IMR-90 (cell line): ENCODE measurements around the gene DEUP1. TPM values are rescaled to one million over a fixed set of nuclear protein-coding genes. Genes with fewer than 3 reads are reported as not detected.

Source experiments
- ATAC-seq: fragments of 200-7000 bp; cut with Tn5 transposase; 2 replicates; pipeline ENCODE4 v1.9.1; 2020; ENCODE audit warnings: low read depth, mild to moderate bottlenecking, moderate library complexity
- BruUV-seq: library from RNA; stranded (reverse); fragments of 400-500 nt; replicated peaks from 2 replicates; lab custom pipeline; 2021; lab: Mats Ljungman, UMichigan
- CTCF ChIA-PET: fragments of 300-600 bp; formaldehyde crosslinking; extraction: SDS; loops from one replicate; lab custom pipeline; 2021; ENCODE audit warnings: antibody characterized with exemption; lab: Yijun Ruan, JAX
- POLR2A ChIA-PET: fragments of 300-600 bp; sonication (Branson Sonifier 250); formaldehyde crosslinking; loops from one replicate; lab custom pipeline; 2022; ENCODE audit warnings: antibody characterized with exemption; ENCODE audit not compliant: unreplicated experiment; lab: Charles Lee
- DNase-seq: peaks from one replicate; pipeline ENCODE4 v3.0.0; 2013
- H2AFZ ChIP-seq: replicated peaks from 2 replicates; pipeline ENCODE3; 2013; ENCODE audit warnings: low read length, mild to moderate bottlenecking; ENCODE audit not compliant: poor library complexity
- H2AK5ac ChIP-seq: 2 replicates; pipeline ENCODE4 v1.6.1; 2013; ENCODE audit warnings: low read depth, low read length, inconsistent platforms
- H2AK9ac ChIP-seq: replicated peaks from 2 replicates; pipeline ENCODE3; 2013; ENCODE audit warnings: mild to moderate bottlenecking, low read depth, low read length, moderate library complexity; ENCODE audit not compliant: poor library complexity
- H2BK120ac ChIP-seq: 2 replicates; pipeline ENCODE4 v1.6.1; 2013; ENCODE audit warnings: low read depth, low read length, inconsistent platforms
- H2BK15ac ChIP-seq: 3 replicates; pipeline ENCODE4 v1.6.1; 2013; ENCODE audit warnings: low read depth, low read length, inconsistent platforms
- H2BK20ac ChIP-seq: 2 replicates; pipeline ENCODE4 v1.6.1; 2013; ENCODE audit warnings: low read depth, mild to moderate bottlenecking, inconsistent platforms, low read length, moderate library complexity
- H2BK5ac ChIP-seq: 2 replicates; pipeline ENCODE4 v1.6.1; 2013; ENCODE audit warnings: mild to moderate bottlenecking, low read depth, low read length, inconsistent platforms; ENCODE audit not compliant: poor library complexity, severe bottlenecking
- H3K14ac ChIP-seq: replicated peaks from 2 replicates; pipeline ENCODE4 v1.6.1; 2013; ENCODE audit warnings: low read depth, low read length, inconsistent platforms
- H3K18ac ChIP-seq: 2 replicates; pipeline ENCODE4 v1.6.1; 2013; ENCODE audit warnings: low read depth, low read length, control low read depth
- H3K23ac ChIP-seq: 2 replicates; pipeline ENCODE4 v1.6.1; 2013; ENCODE audit warnings: low read depth, low read length, inconsistent platforms
- H3K27ac ChIP-seq: 2 replicates; pipeline ENCODE4 v1.5.1; 2013; ENCODE audit warnings: mild to moderate bottlenecking, control low read depth, low read length; ENCODE audit not compliant: insufficient read depth
- H3K27me3 ChIP-seq: 2 replicates; pipeline ENCODE4 v1.6.1; 2013; ENCODE audit warnings: low read length; ENCODE audit not compliant: control insufficient read depth, insufficient read depth
- H3K36me3 ChIP-seq: 2 replicates; pipeline ENCODE4 v1.6.1; 2013; ENCODE audit warnings: low read length, mixed read lengths; ENCODE audit not compliant: control insufficient read depth, insufficient read depth
- H3K4ac ChIP-seq: 2 replicates; pipeline ENCODE4 v1.6.1; 2013; ENCODE audit warnings: low read depth, low read length, inconsistent platforms
- H3K4me1 ChIP-seq: 2 replicates; pipeline ENCODE4 v1.6.1; 2013; ENCODE audit warnings: low read length, mixed read lengths; ENCODE audit not compliant: control insufficient read depth, insufficient read depth
- H3K4me2 ChIP-seq: 2 replicates; pipeline ENCODE4 v1.6.1; 2013; ENCODE audit warnings: low read depth, mild to moderate bottlenecking, control low read depth, low read length, moderate library complexity
- H3K4me3 ChIP-seq: 2 replicates; pipeline ENCODE4 v1.5.1; 2013; ENCODE audit warnings: low read depth, mild to moderate bottlenecking, control low read depth, low read length, moderate library complexity; ENCODE audit not compliant: insufficient read depth
- H3K56ac ChIP-seq: 2 replicates; pipeline ENCODE4 v1.6.1; 2013; ENCODE audit warnings: low read length, inconsistent platforms; ENCODE audit not compliant: insufficient read depth; ENCODE audit errors: extremely low read depth
- H3K79me1 ChIP-seq, 2 experiments: 2 replicates each; pipeline ENCODE4 v1.6.1; 2013; ENCODE audit warnings: low read length in 2 of 2, inconsistent platforms in 1 of 2, low read depth in 1 of 2
- H3K9ac ChIP-seq: 2 replicates; pipeline ENCODE4 v1.6.1; 2013; ENCODE audit warnings: low read depth, low read length, control low read depth
- H3K9me1 ChIP-seq: 2 replicates; pipeline ENCODE4 v1.6.1; 2013; ENCODE audit warnings: low read length, inconsistent platforms; ENCODE audit not compliant: insufficient read depth
- H3K9me3 ChIP-seq: 2 replicates; pipeline ENCODE4 v1.6.1; 2013; ENCODE audit warnings: low read length; ENCODE audit not compliant: control insufficient read depth, insufficient read depth
- H4K20me1 ChIP-seq: 2 replicates; pipeline ENCODE4 v1.6.1; 2013; ENCODE audit warnings: low read length, inconsistent platforms; ENCODE audit not compliant: insufficient read depth
- H4K5ac ChIP-seq: 2 replicates; pipeline ENCODE4 v1.6.1; 2013; ENCODE audit warnings: mild to moderate bottlenecking, low read depth, low read length, control low read depth
- H4K8ac ChIP-seq, 2 experiments: 2 replicates each; pipeline ENCODE4 v1.6.1; 2013; ENCODE audit warnings: low read depth in 2 of 2, low read length in 2 of 2, control low read depth in 1 of 2, inconsistent platforms in 1 of 2
- H4K91ac ChIP-seq: 2 replicates; pipeline ENCODE4 v1.6.1; 2013; ENCODE audit warnings: low read depth, low read length, inconsistent platforms; ENCODE audit not compliant: insufficient read depth
- BHLHE40 ChIP-seq: fragments of 150-350 bp; IDR thresholded peaks from 2 replicates; pipeline ENCODE4 v1.6.1; 2016; ENCODE audit warnings: mild to moderate bottlenecking, low read depth, low read length
- NFE2L2 ChIP-seq: fragments of 150-350 bp; IDR thresholded peaks from 2 replicates; pipeline ENCODE4 v1.6.1; 2016; ENCODE audit warnings: low read depth, mild to moderate bottlenecking, low read length
- RAD21 ChIP-seq: IDR thresholded peaks from 2 replicates; pipeline ENCODE4 v1.6.1; 2012; ENCODE audit warnings: low read length, improper control_type of control experiment
- SMC3 ChIP-seq: fragments of 150-350 bp; IDR thresholded peaks from 2 replicates; pipeline ENCODE4 v1.6.1; 2016; ENCODE audit warnings: low read depth, mild to moderate bottlenecking, antibody characterized with exemption, low read length, moderate library complexity
- WGBS, 2 experiments: methylation state at CpG; one replicate each; pipeline versions ENCODE4 v1.1.5 to v1.1.7; 2013; ENCODE audit warnings: missing lambda C conversion rate in 2 of 2; ENCODE audit not compliant: insufficient read length in 1 of 2; ENCODE audit errors: extremely low coverage in 2 of 2; 5-methylcytosine and 5-hydroxymethylcytosine counted together
- dilution Hi-C: fragments of 300-500 bp; cut with HindIII; formaldehyde crosslinking; loops from one replicate; pipeline ENCODE4 v1.14.3; 2018; ENCODE audit warnings: low sequenced_read_pairs; ENCODE audit not compliant: unreplicated experiment
- in situ Hi-C: fragments of 300-500 bp; cut with MboI; formaldehyde crosslinking; loops from 3 replicates; pipeline ENCODE4 v1.14.3; 2019; ENCODE audit warnings: low sequenced_read_pairs, inconsistent platforms, mixed read lengths
- intact Hi-C: fragments of 100-400 bp; cut with micrococcal nuclease; formaldehyde crosslinking; loops from 2 replicates; pipeline ENCODE4 v1.10.0; 2022
- polyA plus RNA-seq, 3 experiments: library from polyadenylated mRNA; depleted of rRNA; stranded (reverse); fragments of >200 nt; gene quantifications; 2 replicates each; pipeline ENCODE4 v1.2.3, GENCODE V29; 2012; ENCODE audit warnings: low replicate concordance in 1 of 3
- total RNA-seq: library from RNA; depleted of rRNA; stranded (reverse); fragments of >200 nt; gene quantifications from 2 replicates; pipeline ENCODE4 v1.2.3, GENCODE V29; 2012
- TF ChIP-seq, protein P1 (sequence below): fragments of 150-350 bp; IDR thresholded peaks from 2 replicates; pipeline ENCODE4 v1.6.1; 2016; ENCODE audit warnings: low read depth, mild to moderate bottlenecking, low read length, moderate library complexity, borderline replicate concordance

The DEUP1 gene
- total and polyA plus RNA-seq, 2 of the 4 experiments (the other 2 are of a cell fraction), result not detected

GRCh38 chr11:93340223-93340622 is 9.7 kb downstream of the DEUP1 start:
- H2BK5ac ChIP-seq, result no peak overlapping the region
- no peak overlapping the region for H2AK5ac ChIP-seq
- POLR2A ChIA-PET, result no interaction called here
- no peak overlapping the region for H2BK20ac ChIP-seq
- no peaks in the 10 kb centered on the region for H3K9me3 ChIP-seq
- H3K9ac ChIP-seq, result no peak overlapping the region
- H3K9me1 ChIP-seq, result no peaks in the 10 kb centered on the region
- in situ Hi-C loops (no loop called here), intact Hi-C loops (no loop called here), dilution Hi-C loops (no loop called here)
- DNase-seq, result no peak
- no peak overlapping the region for H4K91ac ChIP-seq
- H3K27me3 ChIP-seq, result no peaks in the 10 kb centered on the region
- no peak overlapping the region for H2AFZ ChIP-seq
- H4K5ac ChIP-seq, result no peak overlapping the region
- H3K56ac ChIP-seq, result no peak overlapping the region
- no peak overlapping the region for H3K27ac ChIP-seq
- H3K4me1 ChIP-seq, result no peaks in the 10 kb centered on the region
- ATAC-seq, result no peak
- no TSS peak for BruUV-seq
- H4K20me1 ChIP-seq, result no peaks in the 10 kb centered on the region
- H3K23ac ChIP-seq, result no peak overlapping the region
- no peak overlapping the region for H4K8ac ChIP-seq
- H2BK15ac ChIP-seq, result no peak overlapping the region
- no peak for TF ChIP-seq BHLHE40
- no peak for TF ChIP-seq SMC3
- no peak for TF ChIP-seq NFE2L2
- TF ChIP-seq, protein P1, sequence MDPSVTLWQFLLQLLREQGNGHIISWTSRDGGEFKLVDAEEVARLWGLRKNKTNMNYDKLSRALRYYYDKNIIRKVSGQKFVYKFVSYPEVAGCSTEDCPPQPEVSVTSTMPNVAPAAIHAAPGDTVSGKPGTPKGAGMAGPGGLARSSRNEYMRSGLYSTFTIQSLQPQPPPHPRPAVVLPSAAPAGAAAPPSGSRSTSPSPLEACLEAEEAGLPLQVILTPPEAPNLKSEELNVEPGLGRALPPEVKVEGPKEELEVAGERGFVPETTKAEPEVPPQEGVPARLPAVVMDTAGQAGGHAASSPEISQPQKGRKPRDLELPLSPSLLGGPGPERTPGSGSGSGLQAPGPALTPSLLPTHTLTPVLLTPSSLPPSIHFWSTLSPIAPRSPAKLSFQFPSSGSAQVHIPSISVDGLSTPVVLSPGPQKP, result no peak
- TF ChIP-seq RAD21, result no peak
- H3K4me2 ChIP-seq, result no peak overlapping the region
- CTCF ChIA-PET, result no interaction called here
- H3K4ac ChIP-seq, result no peak overlapping the region
- 38% methylated on average over 2 of the region's 2 CpGs; no CpG with 5 or more reads in 1 of the 2 experiments for WGBS, 2 experiments
- no peak overlapping the region for H3K14ac ChIP-seq
- H3K36me3 ChIP-seq, result no peaks in the 10 kb centered on the region
- H3K18ac ChIP-seq, result no peak overlapping the region
- no peak overlapping the region for H3K4me3 ChIP-seq
- H3K79me1 ChIP-seq, result no peaks in the 10 kb centered on the region
- no peak overlapping the region for H2BK120ac ChIP-seq
- no peak overlapping the region for H2AK9ac ChIP-seq
